Measurements from ENCODE around the gene DDX59.

GRCh38 chr1:200659269-200659668 lies 10.4 kb downstream of the DDX59 start:
- TF ChIP-seq CTCF (IDR thresholded peaks at IDR 0.05) (no peak), POLR2A (IDR thresholded peaks at IDR 0.05) (no peak), EP300 (IDR thresholded peaks at IDR 0.05) (no peak)

All from stomach (tissue), 4 donors.